ENCODE results near the gene GTF2B. TPM values are rescaled to one million over a fixed set of nuclear protein-coding genes. Genes with fewer than 3 reads are reported as not detected.
"Not testable (repeated sequence)": the region's sequence is repeated elsewhere in the genome, so short reads cannot be mapped to it uniquely, and the experiment has no call there.

The GTF2B gene
- total RNA-seq, 1 experiment from 2014 or later, result 31.9 TPM

GRCh38 chr1:88888750-88889149 lies 2.6 kb downstream of the GTF2B start:
- Histone ChIP-seq H3K4me1 (ENCODE audit: insufficient read depth, low read length, poor library complexity, severe bottlenecking) (peaks cover 8% of the 10 kb centered on the region), H3K9me3 (ENCODE audit: low read depth, low read length, poor library complexity, severe bottlenecking) (no peaks in the 10 kb centered on the region), H3K36me3 (ENCODE audit: insufficient read depth, low read length, poor library complexity, severe bottlenecking) (peaks cover 31% of the 10 kb centered on the region), H3K27me3 (replicated peaks; ENCODE audit: insufficient read depth, low read depth, low read length, poor library complexity) (no peaks in the 10 kb centered on the region), H3K27ac (ENCODE audit: low read depth, low read length, poor library complexity, severe bottlenecking) (no peak overlapping the region), H3K4me3 (ENCODE audit: low read depth, low read length, poor library complexity, severe bottlenecking) (no peak overlapping the region)
- ChIA-PET CTCF (no interaction called here), POLR2A (ENCODE audit: low non-redundant PET) (interaction anchor here (0.6 kb wide), 1 partner anchor 80 kb away, joined by 3 read pairs; no protein-coding TSS in a partner anchor)
- DNase-seq (ENCODE audit: low spot score), result no peak
- BruUV-seq (replicated peaks), result no TSS peak
- intact Hi-C loops (cut with micrococcal nuclease; ENCODE audit: unreplicated experiment), result no loop called here
- TF ChIP-seq CTCF (conservative IDR thresholded peaks at IDR 0.05; ENCODE audit: low read depth, low read length), result no peak

GRCh38 chr1:88885933-88886332 lies 5.4 kb downstream of the GTF2B start:
- POLR2A ChIA-PET (ENCODE audit: low non-redundant PET), result no interaction called here
- peaks cover 43% of the 10 kb centered on the region for H3K36me3 ChIP-seq (ENCODE audit: insufficient read depth, low read length, poor library complexity, severe bottlenecking)

GRCh38 chr1:88883156-88883555 lies 8.2 kb downstream of the GTF2B start:
- DNase-seq (ENCODE audit: low spot score), result no peak
- H3K27me3 ChIP-seq (replicated peaks; ENCODE audit: insufficient read depth, low read depth, low read length, poor library complexity), result no peaks in the 10 kb centered on the region
- no peaks in the 10 kb centered on the region for H3K4me1 ChIP-seq (ENCODE audit: insufficient read depth, low read length, poor library complexity, severe bottlenecking)
- BruUV-seq (replicated peaks), result no TSS peak
- H3K9me3 ChIP-seq (ENCODE audit: low read depth, low read length, poor library complexity, severe bottlenecking), result no peaks in the 10 kb centered on the region
- POLR2A ChIA-PET (ENCODE audit: low non-redundant PET), result no interaction called here
- TF ChIP-seq EZH2 (IDR thresholded peaks at IDR 0.05; ENCODE audit: borderline replicate concordance, low read depth, low read length, poor library complexity, severe bottlenecking), result no peak
- no peak for TF ChIP-seq CTCF (conservative IDR thresholded peaks at IDR 0.05; ENCODE audit: low read depth, low read length)
- no peak overlapping the region for H3K4me3 ChIP-seq (ENCODE audit: low read depth, low read length, poor library complexity, severe bottlenecking)
- peaks cover 43% of the 10 kb centered on the region for H3K36me3 ChIP-seq (ENCODE audit: insufficient read depth, low read length, poor library complexity, severe bottlenecking)
- intact Hi-C loops (cut with micrococcal nuclease; ENCODE audit: unreplicated experiment), result no loop called here
- CTCF ChIA-PET, result no interaction called here
- no peak overlapping the region for H3K27ac ChIP-seq (ENCODE audit: low read depth, low read length, poor library complexity, severe bottlenecking)

More at GRCh38 chr1:88885933-88886332, 5.4 kb downstream of the GTF2B start:
- H3K4me1 ChIP-seq (ENCODE audit: insufficient read depth, low read length, poor library complexity, severe bottlenecking), result peaks cover 8% of the 10 kb centered on the region
- TF ChIP-seq CTCF (conservative IDR thresholded peaks at IDR 0.05; ENCODE audit: low read depth, low read length) (no peak), EZH2 (IDR thresholded peaks at IDR 0.05; ENCODE audit: borderline replicate concordance, low read depth, low read length, poor library complexity, severe bottlenecking) (no peak)
- DNase-seq (ENCODE audit: low spot score), result no peak
- no peak overlapping the region for H3K4me3 ChIP-seq (ENCODE audit: low read depth, low read length, poor library complexity, severe bottlenecking)
- CTCF ChIA-PET, result no interaction called here
- no peaks in the 10 kb centered on the region for H3K27me3 ChIP-seq (replicated peaks; ENCODE audit: insufficient read depth, low read depth, low read length, poor library complexity)
- no TSS peak for BruUV-seq (replicated peaks)
- intact Hi-C loops (cut with micrococcal nuclease; ENCODE audit: unreplicated experiment), result no loop called here
- H3K9me3 ChIP-seq (ENCODE audit: low read depth, low read length, poor library complexity, severe bottlenecking), result no peaks in the 10 kb centered on the region
- H3K27ac ChIP-seq (ENCODE audit: low read depth, low read length, poor library complexity, severe bottlenecking), result no peak overlapping the region

- POLR2A ChIA-PET (ENCODE audit: low non-redundant PET); H3K4me1 ChIP-seq (ENCODE audit: insufficient read depth, low read length, poor library complexity, severe bottlenecking); DNase-seq (ENCODE audit: low spot score); H3K4me3 ChIP-seq (ENCODE audit: low read depth, low read length, poor library complexity, severe bottlenecking); H3K27me3 ChIP-seq (replicated peaks; ENCODE audit: insufficient read depth, low read depth, low read length, poor library complexity); H3K27ac ChIP-seq (ENCODE audit: low read depth, low read length, poor library complexity, severe bottlenecking); intact Hi-C loops (cut with micrococcal nuclease; ENCODE audit: unreplicated experiment); BruUV-seq (replicated peaks); H3K9me3 ChIP-seq (ENCODE audit: low read depth, low read length, poor library complexity, severe bottlenecking); CTCF ChIA-PET: not testable (repeated sequence)
- H3K36me3 ChIP-seq (ENCODE audit: insufficient read depth, low read length, poor library complexity, severe bottlenecking), result peaks cover 23% of the 10 kb centered on the region
Observed at GRCh38 chr1:88880717-88881116, 10.7 kb downstream of the GTF2B start.
